Kidney (tissue), 14 donors: ENCODE measurements around the gene VAT1L. TPM values are rescaled to one million over a fixed set of nuclear protein-coding genes. Genes with fewer than 3 reads are reported as not detected.

Experiments used
- DNase-seq, 5 donors: peaks; one replicate each; pipeline ENCODE4 v3.0.0-alpha.2; 2013 to 2020
- FAIRE-seq: peaks from 2 replicates; lab custom pipeline; 2012; peaks lifted over from hg19 to GRCh38; lab: Jason Lieb, UNC
- H3K27ac ChIP-seq, 2 donors: one replicate each; pipeline ENCODE4 v1.7.0; 2013; ENCODE audit warnings: low read depth in 2 of 2, low read length in 2 of 2, inconsistent platforms in 1 of 2
- H3K27me3 ChIP-seq: one replicate; pipeline ENCODE4 v1.7.1; 2013; ENCODE audit warnings: low read length, inconsistent platforms; ENCODE audit not compliant: control insufficient read depth, insufficient read depth
- H3K36me3 ChIP-seq, 3 donors: one replicate each; pipeline versions ENCODE4 v1.7.0 to v1.7.1; 2013; ENCODE audit warnings: low read length in 3 of 3, control low read depth in 1 of 3, inconsistent platforms in 1 of 3; ENCODE audit not compliant: insufficient read depth in 3 of 3, control insufficient read depth in 2 of 3
- H3K4me1 ChIP-seq, 3 donors: one replicate each; pipeline versions ENCODE4 v1.7.0 to v1.7.1; 2013; ENCODE audit warnings: low read length in 3 of 3, inconsistent platforms in 1 of 3, low read depth in 1 of 3; ENCODE audit not compliant: control insufficient read depth in 2 of 3, insufficient read depth in 2 of 3
- H3K4me3 ChIP-seq, 3 donors: one replicate each; pipeline versions ENCODE4 v1.7.0 to v1.8.1; 2013; ENCODE audit warnings: low read length in 3 of 3, control low read depth in 1 of 3, inconsistent platforms in 1 of 3
- H3K9ac ChIP-seq, 3 donors: one replicate each; pipeline versions ENCODE4 v1.7.0 to v1.7.1; 2013; ENCODE audit warnings: low read length in 3 of 3, control low read depth in 1 of 3, inconsistent platforms in 1 of 3
- H3K9me3 ChIP-seq, 3 donors: one replicate each; pipeline versions ENCODE4 v1.7.0 to v1.7.1; 2013; ENCODE audit warnings: low read length in 3 of 3, control low read depth in 1 of 3, inconsistent platforms in 1 of 3; ENCODE audit not compliant: control insufficient read depth in 2 of 3, insufficient read depth in 1 of 3
- intact Hi-C: fragments of 100-400 bp; cut with DNase I; formaldehyde crosslinking; loops from one replicate; pipeline ENCODE4 v1.11.1; 2022
- polyA plus RNA-seq: library from polyadenylated mRNA; stranded (reverse); fragments of 350-450 nt; fragmentation: Illumina TruSeq; extraction: RNeasy Lipid Tissue Mini Kit (QIAGEN cat#74804); gene quantifications from one replicate; pipeline ENCODE4 v1.2.3, GENCODE V29; 2014; ENCODE audit warnings: low read depth, low replicate concordance; ENCODE audit not compliant: insufficient read depth
- total RNA-seq: library from RNA; stranded (reverse); fragmentation: NEBNext Ultra II Directional; extraction: Animal tissue kit (Norgen Biotek cat#: 25700); gene quantifications from one replicate; pipeline ENCODE4 v1.2.1, GENCODE V29; 2021
- TF ChIP-seq, protein P1 (sequence below): IDR thresholded peaks from 3 replicates; pipeline ENCODE4 v1.5.1; 2012; ENCODE audit warnings: mild to moderate bottlenecking, moderate library complexity, borderline replicate concordance; ENCODE audit not compliant: insufficient read depth; ENCODE audit errors: extremely low read depth
- donor health status: control.
- donor health status: control.
- donor health status: control.
- donor health status: control.
- donor health status: control.
- donor health status: DM: yes; HTN: yes; CAD: no.
- donor health status: Normal renal cell carcinoma (clear cell type).

The VAT1L gene
- total and polyA plus RNA-seq, 2 donors from 2014 or later = 0.85 to 4.5 TPM

DNA sequence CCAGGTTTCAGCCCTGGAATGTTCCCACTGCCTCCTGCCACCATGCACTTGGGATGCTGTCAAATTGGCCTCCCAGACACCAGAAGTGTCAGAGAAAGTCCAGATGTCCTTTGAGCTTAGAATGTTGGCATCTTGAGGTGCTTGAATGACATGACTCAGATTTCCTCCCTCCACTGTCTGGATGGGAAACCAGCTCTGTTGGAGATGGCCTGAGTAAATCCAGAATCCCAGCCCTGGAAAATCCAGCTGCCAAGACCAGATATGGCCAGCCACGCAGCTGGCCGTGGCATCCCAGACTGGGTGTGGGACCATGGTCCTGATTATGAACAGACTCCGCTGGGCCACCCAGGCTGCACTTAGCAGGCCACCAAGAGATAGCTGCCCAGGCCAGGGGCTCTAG, 177.0 kb downstream of the VAT1L start:
- Histone ChIP-seq H3K36me3 (no peaks in the 10 kb centered on the region), H3K9ac (no peak overlapping the region), H3K4me3 (no peak overlapping the region), H3K27me3 (no peaks in the 10 kb centered on the region), H3K9me3 (no peaks in the 10 kb centered on the region), H3K4me1 (no peaks in the 10 kb centered on the region), H3K27ac (no peak overlapping the region)
- DNase-seq (no peak), FAIRE-seq (no peak)
- TF ChIP-seq, protein P1, sequence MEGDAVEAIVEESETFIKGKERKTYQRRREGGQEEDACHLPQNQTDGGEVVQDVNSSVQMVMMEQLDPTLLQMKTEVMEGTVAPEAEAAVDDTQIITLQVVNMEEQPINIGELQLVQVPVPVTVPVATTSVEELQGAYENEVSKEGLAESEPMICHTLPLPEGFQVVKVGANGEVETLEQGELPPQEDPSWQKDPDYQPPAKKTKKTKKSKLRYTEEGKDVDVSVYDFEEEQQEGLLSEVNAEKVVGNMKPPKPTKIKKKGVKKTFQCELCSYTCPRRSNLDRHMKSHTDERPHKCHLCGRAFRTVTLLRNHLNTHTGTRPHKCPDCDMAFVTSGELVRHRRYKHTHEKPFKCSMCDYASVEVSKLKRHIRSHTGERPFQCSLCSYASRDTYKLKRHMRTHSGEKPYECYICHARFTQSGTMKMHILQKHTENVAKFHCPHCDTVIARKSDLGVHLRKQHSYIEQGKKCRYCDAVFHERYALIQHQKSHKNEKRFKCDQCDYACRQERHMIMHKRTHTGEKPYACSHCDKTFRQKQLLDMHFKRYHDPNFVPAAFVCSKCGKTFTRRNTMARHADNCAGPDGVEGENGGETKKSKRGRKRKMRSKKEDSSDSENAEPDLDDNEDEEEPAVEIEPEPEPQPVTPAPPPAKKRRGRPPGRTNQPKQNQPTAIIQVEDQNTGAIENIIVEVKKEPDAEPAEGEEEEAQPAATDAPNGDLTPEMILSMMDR = no peak
- intact Hi-C loops = no loop called here

DNA sequence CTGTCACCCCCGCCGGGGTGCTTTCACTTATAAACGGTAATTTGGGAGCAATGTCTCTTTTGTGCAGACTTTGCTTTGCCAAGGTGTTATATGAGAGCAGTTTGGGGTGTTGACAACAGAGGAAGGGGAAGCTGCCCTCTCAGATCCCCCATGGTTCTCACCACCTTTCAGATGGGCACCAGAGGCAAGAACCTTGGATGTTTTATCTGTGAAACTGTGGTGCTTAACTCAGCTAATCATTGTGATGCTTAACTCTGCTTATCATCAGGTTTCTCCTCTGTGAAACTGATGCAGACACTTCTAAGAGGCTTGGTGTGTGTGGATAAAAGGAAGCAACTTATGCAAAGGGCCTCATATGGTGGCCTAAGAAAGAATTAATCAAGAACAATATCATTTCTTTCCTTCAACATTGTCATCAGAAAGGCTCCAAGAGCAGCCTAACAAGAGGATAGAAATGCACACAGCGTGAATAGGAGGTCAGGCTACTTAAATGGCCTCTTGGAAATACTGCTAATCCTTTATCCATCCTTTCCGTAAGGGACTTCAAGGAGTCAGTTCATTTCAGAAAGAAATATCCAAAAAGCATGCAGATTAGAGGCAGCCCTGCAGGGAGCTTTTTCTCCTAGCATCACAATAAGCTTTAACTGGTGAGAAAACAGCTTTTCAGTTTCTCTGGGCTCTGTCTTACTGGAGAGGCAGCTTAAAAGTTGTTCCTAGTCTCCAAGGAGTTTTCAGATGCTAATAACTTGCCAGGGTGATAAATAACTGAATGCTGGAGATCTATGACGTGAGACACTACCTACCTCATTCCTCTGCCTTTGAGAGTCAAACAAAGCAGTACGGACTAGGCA, 178.9 kb downstream of the VAT1L start:
- FAIRE-seq (no peak), DNase-seq (no peak)
- Histone ChIP-seq H3K27me3 (no peaks in the 10 kb centered on the region), H3K36me3 (no peaks in the 10 kb centered on the region), H3K9ac (no peak overlapping the region), H3K4me1 (peaks cover 0 to 2% (median 0%) of the 10 kb centered on the region in 3 donors), H3K27ac (no peak overlapping the region), H3K9me3 (no peaks in the 10 kb centered on the region), H3K4me3 (no peak overlapping the region)
- TF ChIP-seq, protein P1 = no peak
- intact Hi-C loops = no loop called here

DNA sequence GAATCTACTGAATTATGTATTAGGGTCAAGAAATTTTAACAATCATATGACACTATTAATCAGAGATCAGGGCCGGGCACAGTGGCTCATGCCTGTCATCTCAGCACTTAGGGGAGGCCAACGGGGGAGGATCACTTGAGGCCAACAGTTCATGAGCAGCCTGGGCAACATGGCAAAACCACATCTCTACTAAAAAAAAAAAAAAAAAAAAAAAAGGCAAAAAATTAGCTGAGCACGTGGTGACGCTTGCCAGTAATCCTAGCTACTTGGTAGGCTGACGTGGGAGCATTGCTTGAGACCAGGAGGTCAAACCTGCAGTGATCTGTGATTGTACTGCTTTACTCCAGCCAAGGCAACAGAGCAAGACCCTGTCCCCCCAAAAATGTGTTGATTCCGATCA, 181.5 kb downstream of the VAT1L start:
- intact Hi-C loops = no loop called here
- TF ChIP-seq, protein P1 = no peak
- DNase-seq (no peak), FAIRE-seq (no peak)
- H3K4me3 ChIP-seq = no peak overlapping the region
- no peaks in the 10 kb centered on the region for H3K27me3 ChIP-seq
- H3K27ac ChIP-seq = no peak overlapping the region
- no peak overlapping the region for H3K9ac ChIP-seq
- no peaks in the 10 kb centered on the region for H3K36me3 ChIP-seq
- H3K4me1 ChIP-seq = peaks cover 0 to 2% (median 0%) of the 10 kb centered on the region in 3 donors
- H3K9me3 ChIP-seq = no peaks in the 10 kb centered on the region
